ENCODE data around the gene NCLN.

DNA sequence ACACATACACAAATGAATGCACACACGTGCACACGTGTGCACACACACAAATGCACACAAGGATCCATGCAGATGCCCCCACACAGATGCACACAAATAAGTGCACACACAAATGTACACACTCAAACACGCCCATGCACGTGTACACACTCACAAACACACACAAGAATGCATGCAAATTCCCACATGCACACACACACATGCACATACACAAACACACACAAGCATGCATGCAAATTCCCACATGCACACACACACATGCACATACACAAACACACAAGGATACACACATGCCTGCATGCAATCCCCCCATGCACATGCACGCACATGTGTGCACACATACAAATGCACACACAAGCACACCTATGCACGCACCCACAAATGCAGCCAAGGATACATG lies 36.6 kb upstream of the NCLN start:
- TF ChIP-seq ATF1 (CRISPR knock-in tag; IDR thresholded peaks at IDR 0.05): no peak
- no peak for TF ChIP-seq ATF1 (tag; IDR thresholded peaks at IDR 0.05)
- TF ChIP-seq CHD2 (IDR thresholded peaks at IDR 0.05; ENCODE audit: low read depth, low read length): no peak
- TF ChIP-seq JUNB (CRISPR knock-in tag; conservative IDR thresholded peaks at IDR 0.05): no peak
- TF ChIP-seq, protein P1, sequence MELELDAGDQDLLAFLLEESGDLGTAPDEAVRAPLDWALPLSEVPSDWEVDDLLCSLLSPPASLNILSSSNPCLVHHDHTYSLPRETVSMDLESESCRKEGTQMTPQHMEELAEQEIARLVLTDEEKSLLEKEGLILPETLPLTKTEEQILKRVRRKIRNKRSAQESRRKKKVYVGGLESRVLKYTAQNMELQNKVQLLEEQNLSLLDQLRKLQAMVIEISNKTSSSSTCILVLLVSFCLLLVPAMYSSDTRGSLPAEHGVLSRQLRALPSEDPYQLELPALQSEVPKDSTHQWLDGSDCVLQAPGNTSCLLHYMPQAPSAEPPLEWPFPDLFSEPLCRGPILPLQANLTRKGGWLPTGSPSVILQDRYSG (tag; conservative IDR thresholded peaks at IDR 0.05; ENCODE audit: low read depth): no peak
